SU-DHL-6 (cell line): ENCODE results near the gene FAM187B.

ENCODE experiments used
- EZH2phosphoT487 ChIP-seq: fragments of 200-600 bp; sonication (generic), shearing (Covaris generic); conservative IDR thresholded peaks from 2 replicates; pipeline ENCODE4 v1.6.1; 2018; ENCODE audit warnings: mild to moderate bottlenecking, antibody characterized with exemption, low read length, moderate library complexity, mixed read lengths
- TF ChIP-seq, protein P1 (sequence below): fragments of 200-600 bp; sonication (generic); IDR thresholded peaks from one replicate; pipeline ENCODE4 v1.5.1; 2017; ENCODE audit warnings: antibody characterized with exemption, mild to moderate bottlenecking, low read length, moderate library complexity; ENCODE audit not compliant: insufficient read depth, poor library complexity, severe bottlenecking

DNA sequence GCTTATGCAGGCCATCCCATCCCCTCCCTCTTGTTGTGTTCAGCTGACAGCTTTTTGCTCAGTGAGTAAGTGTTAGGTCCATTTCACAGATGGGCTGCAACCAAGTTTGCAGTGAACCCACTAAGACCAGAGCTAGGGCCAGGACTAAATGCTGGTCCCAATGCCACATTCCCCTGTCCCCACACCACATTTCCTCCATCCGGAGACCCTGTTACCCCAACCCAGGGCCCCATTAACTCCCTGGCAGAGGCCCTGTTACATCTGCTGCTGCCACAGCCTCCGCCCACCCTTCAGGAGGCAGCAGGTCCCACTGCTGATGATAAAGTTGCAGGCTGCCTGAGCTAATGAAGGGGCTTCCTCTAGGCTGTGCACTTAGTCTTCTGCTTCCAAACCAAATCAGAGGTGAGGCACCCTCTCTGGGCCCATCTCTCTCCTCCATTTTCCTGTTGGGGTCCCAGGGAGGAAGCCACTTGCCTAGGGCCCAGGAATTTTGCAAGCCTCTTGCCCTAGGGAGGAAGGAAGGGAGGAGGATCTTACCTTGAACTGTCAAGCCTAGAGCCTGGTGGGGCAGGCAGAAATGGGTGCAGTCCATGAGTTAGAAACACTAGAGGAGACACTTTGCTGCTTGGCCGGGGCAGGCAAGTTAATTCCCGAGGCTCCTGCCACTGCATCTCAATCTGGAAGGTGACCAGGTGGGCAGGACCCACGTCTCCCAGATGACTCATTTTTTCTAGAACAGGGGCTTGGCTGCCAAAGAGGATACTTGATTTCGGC, 36.8 kb upstream of the FAM187B start:
- TF ChIP-seq, protein P1, sequence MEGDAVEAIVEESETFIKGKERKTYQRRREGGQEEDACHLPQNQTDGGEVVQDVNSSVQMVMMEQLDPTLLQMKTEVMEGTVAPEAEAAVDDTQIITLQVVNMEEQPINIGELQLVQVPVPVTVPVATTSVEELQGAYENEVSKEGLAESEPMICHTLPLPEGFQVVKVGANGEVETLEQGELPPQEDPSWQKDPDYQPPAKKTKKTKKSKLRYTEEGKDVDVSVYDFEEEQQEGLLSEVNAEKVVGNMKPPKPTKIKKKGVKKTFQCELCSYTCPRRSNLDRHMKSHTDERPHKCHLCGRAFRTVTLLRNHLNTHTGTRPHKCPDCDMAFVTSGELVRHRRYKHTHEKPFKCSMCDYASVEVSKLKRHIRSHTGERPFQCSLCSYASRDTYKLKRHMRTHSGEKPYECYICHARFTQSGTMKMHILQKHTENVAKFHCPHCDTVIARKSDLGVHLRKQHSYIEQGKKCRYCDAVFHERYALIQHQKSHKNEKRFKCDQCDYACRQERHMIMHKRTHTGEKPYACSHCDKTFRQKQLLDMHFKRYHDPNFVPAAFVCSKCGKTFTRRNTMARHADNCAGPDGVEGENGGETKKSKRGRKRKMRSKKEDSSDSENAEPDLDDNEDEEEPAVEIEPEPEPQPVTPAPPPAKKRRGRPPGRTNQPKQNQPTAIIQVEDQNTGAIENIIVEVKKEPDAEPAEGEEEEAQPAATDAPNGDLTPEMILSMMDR: no peak
- no peak for TF ChIP-seq EZH2phosphoT487
